Keratinocyte (primary cell): Measurements from ENCODE around the gene SYNJ2. TPM values are rescaled to one million over a fixed set of nuclear protein-coding genes. Genes with fewer than 3 reads are reported as not detected.

Experiments used
- DNase-seq: peaks from one replicate; pipeline ENCODE4 v3.0.0-alpha.2; 2011; ENCODE audit warnings: low read depth, missing footprints, low spot score
- FAIRE-seq: peaks from 2 replicates; lab custom pipeline; 2011; peaks lifted over from hg19 to GRCh38; lab: Jason Lieb, UNC
- H2AFZ ChIP-seq: 2 replicates; pipeline ENCODE4 v1.6.0; 2012; ENCODE audit warnings: low read length, control low read depth, inconsistent platforms; ENCODE audit not compliant: control insufficient read depth
- H3K27ac ChIP-seq: 2 replicates; pipeline ENCODE4 v1.5.1; 2011; ENCODE audit warnings: low read length; ENCODE audit not compliant: control insufficient read depth, insufficient read depth
- H3K27me3 ChIP-seq: 3 replicates; pipeline ENCODE4 v1.6.0; 2011; ENCODE audit warnings: low read length; ENCODE audit not compliant: control insufficient read depth, insufficient read depth; ENCODE audit errors: extremely low read depth
- H3K36me3 ChIP-seq, 2 experiments: 2 replicates in 1 of 2; 3 replicates in 1 of 2; pipeline ENCODE4 v1.5.1; 2011; ENCODE audit warnings: low read length in 2 of 2, mild to moderate bottlenecking in 1 of 2; ENCODE audit not compliant: control insufficient read depth in 2 of 2, insufficient read depth in 2 of 2; ENCODE audit errors: extremely low read depth in 1 of 2
- H3K4me1 ChIP-seq: 3 replicates; pipeline ENCODE4 v1.5.1; 2011; ENCODE audit warnings: low read length; ENCODE audit not compliant: control insufficient read depth, insufficient read depth; ENCODE audit errors: extremely low read depth
- H3K4me2 ChIP-seq: 3 replicates; pipeline ENCODE4 v1.6.0; 2011; ENCODE audit warnings: low read depth, low read length; ENCODE audit not compliant: control insufficient read depth, insufficient read depth; ENCODE audit errors: extremely low read depth
- H3K4me3 ChIP-seq, 3 experiments: fragments of 200-600 bp in 1 of 3; sonication (generic) in 1 of 3; 2 replicates in 2 of 3; 3 replicates in 1 of 3; pipeline ENCODE4 v1.5.1; 2011 to 2016; ENCODE audit warnings: low read length in 3 of 3, mild to moderate bottlenecking in 3 of 3, control low read depth in 2 of 3, inconsistent platforms in 1 of 3, low read depth in 1 of 3, mixed read lengths in 1 of 3, mixed run types in 1 of 3, moderate library complexity in 1 of 3; ENCODE audit not compliant: control insufficient read depth in 2 of 3, insufficient read depth in 2 of 3; ENCODE audit errors: extremely low read depth in 1 of 3
- H3K79me2 ChIP-seq: 2 replicates; pipeline ENCODE4 v1.6.0; 2012; ENCODE audit warnings: low read length; ENCODE audit not compliant: control insufficient read depth, insufficient read depth
- H3K9ac ChIP-seq: 3 replicates; pipeline ENCODE4 v1.6.0; 2011; ENCODE audit warnings: low read length; ENCODE audit not compliant: control insufficient read depth, insufficient read depth; ENCODE audit errors: extremely low read depth
- H3K9me1 ChIP-seq: 3 replicates; pipeline ENCODE4 v1.6.0; 2011; ENCODE audit warnings: low read length; ENCODE audit not compliant: control insufficient read depth, insufficient read depth; ENCODE audit errors: extremely low read depth
- H3K9me3 ChIP-seq: 2 replicates; pipeline ENCODE4 v1.5.1; 2012; ENCODE audit warnings: low read depth, low read length; ENCODE audit not compliant: control insufficient read depth
- H4K20me1 ChIP-seq: 3 replicates; pipeline ENCODE4 v1.6.0; 2011; ENCODE audit warnings: low read length; ENCODE audit not compliant: control insufficient read depth, insufficient read depth; ENCODE audit errors: extremely low read depth
- CTCF ChIP-seq, 3 experiments: IDR thresholded peaks in 1 of 3; conservative IDR thresholded peaks in 1 of 3; optimal IDR thresholded peaks in 1 of 3; 2 replicates in 2 of 3; 3 replicates in 1 of 3; pipeline versions ENCODE3 to v1.5.1; 2011; ENCODE audit warnings: low read length in 3 of 3, mild to moderate bottlenecking in 3 of 3, moderate library complexity in 2 of 3, control low read depth in 1 of 3, inconsistent platforms in 1 of 3; ENCODE audit not compliant: insufficient read depth in 2 of 3; ENCODE audit errors: extremely low read depth in 1 of 3
- EZH2 ChIP-seq: IDR thresholded peaks from one replicate; pipeline ENCODE4 v1.6.1; 2012; ENCODE audit warnings: inconsistent platforms, mild to moderate bottlenecking, low read length, moderate library complexity
- dilution Hi-C: fragments of 300-500 bp; cut with MboI; formaldehyde crosslinking; loops from one replicate; pipeline ENCODE4 v1.7.0; 2020; ENCODE audit warnings: low sequenced_read_pairs; ENCODE audit not compliant: extremely low pct_ligation_motif_present
- polyA plus RNA-seq, 5 experiments: library from polyadenylated mRNA; depleted of rRNA in 3 of 5; stranded (reverse) in 3 of 5; stranded (forward) in 1 of 5; unstranded in 1 of 5; fragments of >200 nt; gene quantifications; 1 replicate in 1 of 5; 2 replicates in 3 of 5; 3 replicates in 1 of 5; pipeline versions ENCODE4 v1.2.1 to v1.2.3, GENCODE V29; 2011 to 2012; ENCODE audit warnings: missing spikeins in 2 of 5, low read depth in 1 of 5, low replicate concordance in 1 of 5

Gene SYNJ2
- polyA plus RNA-seq, 1 donor (not counting 4 experiments of a cell fraction or from before 2014, with no cell fraction given) = 8.6 TPM

GRCh38 chr6:157954150-157955117 is 27.2 kb upstream of the SYNJ2 start:
- FAIRE-seq (peak; percentile 13), DNase-seq (no peak)
- Histone ChIP-seq H3K9me1 (no peaks in the 10 kb centered on the region), H3K9ac (peak overlapping the region; percentile 24), H3K9me3 (no peaks in the 10 kb centered on the region), H3K4me3 (peak overlapping the region; percentile 6 to 56 (median 50)), H3K79me2 (no peaks in the 10 kb centered on the region), H3K4me2 (peak overlapping the region; percentile 90), H3K27ac (no peak overlapping the region), H3K27me3 (no peaks in the 10 kb centered on the region), H3K4me1 (peaks cover 15% of the 10 kb centered on the region), H4K20me1 (no peaks in the 10 kb centered on the region), H2AFZ (peak overlapping the region; percentile 82), H3K36me3 (no peaks in the 10 kb centered on the region)
- dilution Hi-C loops = no loop called here
- TF ChIP-seq EZH2 = no peak
- TF ChIP-seq CTCF (optimal IDR thresholded peaks at IDR 0.05 in 1 of 3, IDR thresholded peaks at IDR 0.05 in 1 of 3, conservative IDR thresholded peaks at IDR 0.05 in 1 of 3; ENCODE audit: extremely low read depth in 1 of 3, insufficient read depth in 2 of 3, low read length in 3 of 3) = peak in 1 of 3 experiments; percentile 26

GRCh38 chr6:157955675-157956074 is 26.0 kb upstream of the SYNJ2 start:
- no peak for TF ChIP-seq CTCF (optimal IDR thresholded peaks at IDR 0.05 in 1 of 3, IDR thresholded peaks at IDR 0.05 in 1 of 3, conservative IDR thresholded peaks at IDR 0.05 in 1 of 3; ENCODE audit: extremely low read depth in 1 of 3, insufficient read depth in 2 of 3, low read length in 3 of 3)
- no peak for TF ChIP-seq EZH2
- dilution Hi-C loops = no loop called here

More at GRCh38 chr6:157955675-157956074, 26.0 kb upstream of the SYNJ2 start:
- Histone ChIP-seq H3K79me2 (no peaks in the 10 kb centered on the region), H3K9ac (no peak overlapping the region), H3K9me1 (no peaks in the 10 kb centered on the region), H2AFZ (no peak overlapping the region), H3K9me3 (no peaks in the 10 kb centered on the region), H3K27ac (no peak overlapping the region), H3K4me3 (no peak overlapping the region), H3K36me3 (no peaks in the 10 kb centered on the region), H3K27me3 (no peaks in the 10 kb centered on the region), H4K20me1 (no peaks in the 10 kb centered on the region), H3K4me2 (no peak overlapping the region), H3K4me1 (peaks cover 15% of the 10 kb centered on the region)
- no peak for FAIRE-seq
- no peak for DNase-seq
